Liver (tissue), 9 donors: ENCODE data around the gene AAGAB. TPM values are rescaled to one million over a fixed set of nuclear protein-coding genes. Genes with fewer than 3 reads are reported as not detected.

Source experiments
- DNase-seq: peaks from one replicate; pipeline ENCODE4 v3.0.0-alpha.2; 2017; ENCODE audit warnings: low spot score
- H3K27ac ChIP-seq, 2 donors: one replicate each; pipeline ENCODE4 v1.7.0; 2013; ENCODE audit warnings: inconsistent platforms in 2 of 2, low read length in 2 of 2, control low read depth in 1 of 2, low read depth in 1 of 2, mild to moderate bottlenecking in 1 of 2
- H3K27me3 ChIP-seq, 4 donors: one replicate each; pipeline versions ENCODE4 v1.6.1 to v1.7.0; 2013; ENCODE audit warnings: low read length in 3 of 4, inconsistent platforms in 1 of 4, mild to moderate bottlenecking in 1 of 4, moderate library complexity in 1 of 4; ENCODE audit not compliant: control insufficient read depth in 4 of 4, insufficient read depth in 4 of 4
- H3K36me3 ChIP-seq, 4 donors: one replicate each; pipeline versions ENCODE4 v1.6.1 to v1.7.0; 2013; ENCODE audit warnings: low read length in 3 of 4, mild to moderate bottlenecking in 3 of 4, low read depth in 1 of 4, moderate library complexity in 1 of 4; ENCODE audit not compliant: control insufficient read depth in 4 of 4, insufficient read depth in 3 of 4
- H3K4me1 ChIP-seq, 4 donors: one replicate each; pipeline versions ENCODE4 v1.6.1 to v1.7.0; 2013; ENCODE audit warnings: low read length in 3 of 4, mild to moderate bottlenecking in 3 of 4, moderate library complexity in 1 of 4; ENCODE audit not compliant: control insufficient read depth in 4 of 4, insufficient read depth in 4 of 4
- H3K4me3 ChIP-seq, 3 donors: one replicate each; pipeline versions ENCODE4 v1.6.1 to v1.7.0; 2013; ENCODE audit warnings: low read length in 3 of 3, control low read depth in 1 of 3, low read depth in 1 of 3, mild to moderate bottlenecking in 1 of 3
- H3K9ac ChIP-seq, 2 donors: one replicate each; pipeline ENCODE4 v1.7.0; 2013; ENCODE audit warnings: low read length in 2 of 2, mild to moderate bottlenecking in 2 of 2, moderate library complexity in 2 of 2, control low read depth in 1 of 2, low read depth in 1 of 2
- H3K9me3 ChIP-seq, 4 donors: one replicate each; pipeline versions ENCODE4 v1.6.1 to v1.7.0; 2013; ENCODE audit warnings: low read length in 3 of 4; ENCODE audit not compliant: control insufficient read depth in 4 of 4
- EGR1 ChIP-seq, 2 donors: IDR thresholded peaks; 2 replicates each; pipeline ENCODE4 v1.6.1; 2016 to 2018; ENCODE audit warnings: antibody characterized with exemption in 2 of 2, low read depth in 2 of 2
- FOXA1 ChIP-seq: IDR thresholded peaks from 2 replicates; pipeline ENCODE4 v1.6.1; 2016; ENCODE audit warnings: antibody characterized with exemption
- FOXA2 ChIP-seq: IDR thresholded peaks from 2 replicates; pipeline ENCODE4 v1.6.1; 2016; ENCODE audit warnings: antibody characterized with exemption
- GABPA ChIP-seq, 2 donors: IDR thresholded peaks in 1 of 2; conservative IDR thresholded peaks in 1 of 2; 2 replicates each; pipeline ENCODE4 v1.6.1; 2016; ENCODE audit warnings: antibody characterized with exemption in 2 of 2, mild to moderate bottlenecking in 1 of 2, moderate library complexity in 1 of 2
- HNF4A ChIP-seq, 2 donors: conservative IDR thresholded peaks; 2 replicates each; pipeline ENCODE4 v1.6.1; 2016; ENCODE audit warnings: antibody characterized with exemption in 2 of 2, mild to moderate bottlenecking in 2 of 2
- HNF4G ChIP-seq: IDR thresholded peaks from 2 replicates; pipeline ENCODE4 v1.6.1; 2016; ENCODE audit warnings: antibody characterized with exemption
- JUND ChIP-seq, 2 donors: IDR thresholded peaks; 2 replicates each; pipeline ENCODE4 v1.6.1; 2016; ENCODE audit warnings: antibody characterized with exemption in 2 of 2
- NR2F2 ChIP-seq: IDR thresholded peaks from 2 replicates; pipeline ENCODE4 v1.6.1; 2016; ENCODE audit warnings: antibody characterized with exemption
- RAD21 ChIP-seq, 2 donors: IDR thresholded peaks; 2 replicates each; pipeline ENCODE4 v1.6.1; 2016; ENCODE audit warnings: antibody characterized with exemption in 2 of 2, mild to moderate bottlenecking in 2 of 2
- RXRA ChIP-seq, 2 donors: IDR thresholded peaks; 2 replicates each; pipeline ENCODE4 v1.6.1; 2017 to 2018; ENCODE audit warnings: antibody characterized with exemption in 2 of 2, mild to moderate bottlenecking in 1 of 2
- SP1 ChIP-seq: IDR thresholded peaks from 2 replicates; pipeline ENCODE4 v1.6.1; 2018; ENCODE audit warnings: antibody characterized with exemption, mild to moderate bottlenecking
- TAF1 ChIP-seq: conservative IDR thresholded peaks from 2 replicates; pipeline ENCODE4 v1.6.1; 2016; ENCODE audit warnings: antibody characterized with exemption, mild to moderate bottlenecking
- YY1 ChIP-seq: IDR thresholded peaks from 2 replicates; pipeline ENCODE4 v1.6.1; 2016; ENCODE audit warnings: antibody characterized with exemption, mild to moderate bottlenecking
- WGBS: extraction: QIAGEN DNeasy Blood & Tissue Kit; methylation state at CpG from one replicate; pipeline ENCODE4 v1.1.7; 2013; 5-methylcytosine and 5-hydroxymethylcytosine counted together
- polyA plus RNA-seq, 2 donors: library from polyadenylated mRNA; stranded (reverse) in 1 of 2; unstranded in 1 of 2; fragments of 200-250 nt in 1 of 2; fragments of >200 nt in 1 of 2; fragmentation: Nextera tagmentation in 1 of 2; extraction: Ambion mirVana in 1 of 2; gene quantifications; one replicate each; pipeline versions ENCODE4 v1.2.1 to v1.2.3, GENCODE V29; 2013 to 2015
- total RNA-seq, 2 donors: library from RNA; depleted of rRNA; stranded (reverse); fragments of >200 nt; gene quantifications; one replicate each; pipeline ENCODE4 v1.2.3, GENCODE V29; 2014
- TF ChIP-seq, protein P1 (sequence below): IDR thresholded peaks from 2 replicates; pipeline ENCODE4 v1.6.1; 2016; ENCODE audit warnings: antibody characterized with exemption
- TF ChIP-seq, protein P2 (sequence below): fragments of 150-350 bp; IDR thresholded peaks from 2 replicates; pipeline ENCODE4 v1.5.1; 2017; ENCODE audit warnings: improper control_type of control experiment, low read depth, low read length; ENCODE audit not compliant: missing input control
- TF ChIP-seq, protein P3 (sequence below): IDR thresholded peaks from 2 replicates; pipeline ENCODE4 v1.6.1; 2016; ENCODE audit warnings: antibody characterized with exemption
- TF ChIP-seq, protein P4 (sequence below): IDR thresholded peaks from 2 replicates; pipeline ENCODE4 v1.6.1; 2016; ENCODE audit warnings: antibody characterized with exemption
- TF ChIP-seq, protein P5 (sequence below): IDR thresholded peaks from 2 replicates; pipeline ENCODE4 v1.6.1; 2016; ENCODE audit warnings: antibody characterized with exemption, mild to moderate bottlenecking
- donor health status: healthy.
- donor health status: healthy.
- donor health status: healthy.
- donor health status: healthy.
- donor health status: healthy.

Gene AAGAB
- total and polyA plus RNA-seq, 4 donors = 3.6 to 22.3 (median 13.0) TPM

DNA sequence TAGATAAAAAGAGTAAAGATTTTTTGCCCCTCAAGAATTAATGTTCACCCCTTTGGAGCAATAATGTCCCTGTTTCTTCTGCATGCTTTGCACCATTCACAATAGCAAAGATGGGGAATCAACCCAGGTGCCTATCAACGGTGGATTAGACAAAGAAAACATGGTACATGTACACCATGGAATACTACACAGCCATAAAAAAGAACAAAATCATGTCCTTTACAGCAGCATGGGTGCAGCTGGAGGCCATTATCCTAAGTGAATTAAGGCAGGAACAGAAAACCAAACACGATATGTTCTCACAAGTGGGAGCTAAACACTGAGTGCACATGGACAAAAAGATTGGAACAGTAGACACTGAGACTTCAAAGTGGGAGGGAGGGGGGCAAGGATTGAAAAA is 35.2 kb downstream of the AAGAB start:
- no peak for DNase-seq
- over 99% methylated on average over 2 of the region's 2 CpGs for WGBS

DNA sequence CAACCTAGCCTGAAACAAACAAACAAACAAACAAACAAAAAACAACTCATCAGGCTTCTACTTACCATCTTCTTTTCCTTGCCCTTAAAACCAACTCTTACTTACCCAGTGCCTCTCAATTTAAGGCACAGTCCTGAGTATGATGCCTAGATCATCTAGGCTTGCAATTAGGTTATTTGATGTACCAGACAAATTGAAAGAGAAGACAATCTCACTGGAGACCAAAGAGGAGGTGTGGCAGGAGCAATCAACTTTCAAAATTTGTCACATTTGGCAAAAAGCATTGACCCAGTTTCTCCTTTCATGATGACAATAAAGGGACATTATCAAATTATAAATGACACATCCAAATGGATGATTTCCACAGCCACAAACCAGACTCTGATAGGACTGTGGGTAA is 36.0 kb downstream of the AAGAB start:
- no peaks in the 10 kb centered on the region for H3K9me3 ChIP-seq
- TF ChIP-seq FOXA1 = no peak
- no peak for TF ChIP-seq HNF4G
- no peak for TF ChIP-seq RXRA (IDR thresholded peaks at IDR 0.05)
- no peak for TF ChIP-seq YY1
- TF ChIP-seq NR2F2 = no peak
- no peak for TF ChIP-seq SP1
- TF ChIP-seq, protein P1, sequence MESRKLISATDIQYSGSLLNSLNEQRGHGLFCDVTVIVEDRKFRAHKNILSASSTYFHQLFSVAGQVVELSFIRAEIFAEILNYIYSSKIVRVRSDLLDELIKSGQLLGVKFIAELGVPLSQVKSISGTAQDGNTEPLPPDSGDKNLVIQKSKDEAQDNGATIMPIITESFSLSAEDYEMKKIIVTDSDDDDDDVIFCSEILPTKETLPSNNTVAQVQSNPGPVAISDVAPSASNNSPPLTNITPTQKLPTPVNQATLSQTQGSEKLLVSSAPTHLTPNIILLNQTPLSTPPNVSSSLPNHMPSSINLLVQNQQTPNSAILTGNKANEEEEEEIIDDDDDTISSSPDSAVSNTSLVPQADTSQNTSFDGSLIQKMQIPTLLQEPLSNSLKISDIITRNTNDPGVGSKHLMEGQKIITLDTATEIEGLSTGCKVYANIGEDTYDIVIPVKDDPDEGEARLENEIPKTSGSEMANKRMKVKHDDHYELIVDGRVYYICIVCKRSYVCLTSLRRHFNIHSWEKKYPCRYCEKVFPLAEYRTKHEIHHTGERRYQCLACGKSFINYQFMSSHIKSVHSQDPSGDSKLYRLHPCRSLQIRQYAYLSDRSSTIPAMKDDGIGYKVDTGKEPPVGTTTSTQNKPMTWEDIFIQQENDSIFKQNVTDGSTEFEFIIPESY = no peak
- TF ChIP-seq, protein P2, sequence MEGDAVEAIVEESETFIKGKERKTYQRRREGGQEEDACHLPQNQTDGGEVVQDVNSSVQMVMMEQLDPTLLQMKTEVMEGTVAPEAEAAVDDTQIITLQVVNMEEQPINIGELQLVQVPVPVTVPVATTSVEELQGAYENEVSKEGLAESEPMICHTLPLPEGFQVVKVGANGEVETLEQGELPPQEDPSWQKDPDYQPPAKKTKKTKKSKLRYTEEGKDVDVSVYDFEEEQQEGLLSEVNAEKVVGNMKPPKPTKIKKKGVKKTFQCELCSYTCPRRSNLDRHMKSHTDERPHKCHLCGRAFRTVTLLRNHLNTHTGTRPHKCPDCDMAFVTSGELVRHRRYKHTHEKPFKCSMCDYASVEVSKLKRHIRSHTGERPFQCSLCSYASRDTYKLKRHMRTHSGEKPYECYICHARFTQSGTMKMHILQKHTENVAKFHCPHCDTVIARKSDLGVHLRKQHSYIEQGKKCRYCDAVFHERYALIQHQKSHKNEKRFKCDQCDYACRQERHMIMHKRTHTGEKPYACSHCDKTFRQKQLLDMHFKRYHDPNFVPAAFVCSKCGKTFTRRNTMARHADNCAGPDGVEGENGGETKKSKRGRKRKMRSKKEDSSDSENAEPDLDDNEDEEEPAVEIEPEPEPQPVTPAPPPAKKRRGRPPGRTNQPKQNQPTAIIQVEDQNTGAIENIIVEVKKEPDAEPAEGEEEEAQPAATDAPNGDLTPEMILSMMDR = no peak
- TF ChIP-seq, protein P3, sequence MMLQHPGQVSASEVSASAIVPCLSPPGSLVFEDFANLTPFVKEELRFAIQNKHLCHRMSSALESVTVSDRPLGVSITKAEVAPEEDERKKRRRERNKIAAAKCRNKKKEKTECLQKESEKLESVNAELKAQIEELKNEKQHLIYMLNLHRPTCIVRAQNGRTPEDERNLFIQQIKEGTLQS = no peak
- TF ChIP-seq RAD21 (IDR thresholded peaks at IDR 0.05) = no peak
- no peaks in the 10 kb centered on the region for H3K4me1 ChIP-seq
- H3K27me3 ChIP-seq = no peaks in the 10 kb centered on the region
- no peaks in the 10 kb centered on the region for H3K36me3 ChIP-seq
- H3K27ac ChIP-seq = no peak overlapping the region
- no peak overlapping the region for H3K4me3 ChIP-seq
- H3K9ac ChIP-seq = no peak overlapping the region
- DNase-seq = no peak

More for the DNA sequence above, 35.2 kb downstream of the AAGAB start:
- TF ChIP-seq RXRA (IDR thresholded peaks at IDR 0.05) (no peak), HNF4A (conservative IDR thresholded peaks at IDR 0.05) (no peak), GABPA (IDR thresholded peaks at IDR 0.05 in 1 of 2, conservative IDR thresholded peaks at IDR 0.05 in 1 of 2) (no peak), RAD21 (IDR thresholded peaks at IDR 0.05) (no peak), TAF1 (no peak), SP1 (no peak), JUND (IDR thresholded peaks at IDR 0.05) (no peak), NR2F2 (no peak), FOXA2 (no peak), HNF4G (no peak), EGR1 (IDR thresholded peaks at IDR 0.05; ENCODE audit: low read depth in 2 of 2) (no peak), FOXA1 (no peak)
- TF ChIP-seq, protein P4, sequence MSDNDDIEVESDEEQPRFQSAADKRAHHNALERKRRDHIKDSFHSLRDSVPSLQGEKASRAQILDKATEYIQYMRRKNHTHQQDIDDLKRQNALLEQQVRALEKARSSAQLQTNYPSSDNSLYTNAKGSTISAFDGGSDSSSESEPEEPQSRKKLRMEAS = no peak
- TF ChIP-seq, protein P5, sequence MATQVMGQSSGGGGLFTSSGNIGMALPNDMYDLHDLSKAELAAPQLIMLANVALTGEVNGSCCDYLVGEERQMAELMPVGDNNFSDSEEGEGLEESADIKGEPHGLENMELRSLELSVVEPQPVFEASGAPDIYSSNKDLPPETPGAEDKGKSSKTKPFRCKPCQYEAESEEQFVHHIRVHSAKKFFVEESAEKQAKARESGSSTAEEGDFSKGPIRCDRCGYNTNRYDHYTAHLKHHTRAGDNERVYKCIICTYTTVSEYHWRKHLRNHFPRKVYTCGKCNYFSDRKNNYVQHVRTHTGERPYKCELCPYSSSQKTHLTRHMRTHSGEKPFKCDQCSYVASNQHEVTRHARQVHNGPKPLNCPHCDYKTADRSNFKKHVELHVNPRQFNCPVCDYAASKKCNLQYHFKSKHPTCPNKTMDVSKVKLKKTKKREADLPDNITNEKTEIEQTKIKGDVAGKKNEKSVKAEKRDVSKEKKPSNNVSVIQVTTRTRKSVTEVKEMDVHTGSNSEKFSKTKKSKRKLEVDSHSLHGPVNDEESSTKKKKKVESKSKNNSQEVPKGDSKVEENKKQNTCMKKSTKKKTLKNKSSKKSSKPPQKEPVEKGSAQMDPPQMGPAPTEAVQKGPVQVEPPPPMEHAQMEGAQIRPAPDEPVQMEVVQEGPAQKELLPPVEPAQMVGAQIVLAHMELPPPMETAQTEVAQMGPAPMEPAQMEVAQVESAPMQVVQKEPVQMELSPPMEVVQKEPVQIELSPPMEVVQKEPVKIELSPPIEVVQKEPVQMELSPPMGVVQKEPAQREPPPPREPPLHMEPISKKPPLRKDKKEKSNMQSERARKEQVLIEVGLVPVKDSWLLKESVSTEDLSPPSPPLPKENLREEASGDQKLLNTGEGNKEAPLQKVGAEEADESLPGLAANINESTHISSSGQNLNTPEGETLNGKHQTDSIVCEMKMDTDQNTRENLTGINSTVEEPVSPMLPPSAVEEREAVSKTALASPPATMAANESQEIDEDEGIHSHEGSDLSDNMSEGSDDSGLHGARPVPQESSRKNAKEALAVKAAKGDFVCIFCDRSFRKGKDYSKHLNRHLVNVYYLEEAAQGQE = no peak
- TF ChIP-seq, protein P1 = no peak
- Histone ChIP-seq H3K4me3 (no peak overlapping the region), H3K27ac (no peak overlapping the region), H3K9ac (no peak overlapping the region), H3K9me3 (no peaks in the 10 kb centered on the region), H3K27me3 (no peaks in the 10 kb centered on the region), H3K36me3 (no peaks in the 10 kb centered on the region), H3K4me1 (no peaks in the 10 kb centered on the region)
